ENCODE results near the gene C3orf52. TPM values are rescaled to one million over a fixed set of nuclear protein-coding genes. Genes with fewer than 3 reads are reported as not detected.
A peak's percentile ranks its signal among the peaks of the same experiment; 100 is the strongest.
"Not testable (repeated sequence)": the region's sequence is repeated elsewhere in the genome, so short reads cannot be mapped to it uniquely, and the experiment has no call there.

C3orf52 gene
- total RNA-seq, 1 experiment from 2014 or later, result 14.3 TPM

- TF ChIP-seq SMAD4 (CRISPR knock-in tag; IDR thresholded peaks at IDR 0.05), result no peak
- TF ChIP-seq ELF4 (CRISPR knock-in tag; IDR thresholded peaks at IDR 0.05; ENCODE audit: low read depth), result 0 out of 2 replicates have a peak, but pooled peaks have one; percentile 60
- no peak for TF ChIP-seq E2F4 (CRISPR knock-in tag; IDR thresholded peaks at IDR 0.05; ENCODE audit: borderline replicate concordance, low read depth)
- peak; percentile 84 for TF ChIP-seq ETV6 (CRISPR knock-in tag; IDR thresholded peaks at IDR 0.05)
- TF ChIP-seq E2F1 (CRISPR knock-in tag; IDR thresholded peaks at IDR 0.05), result no peak
- TF ChIP-seq ZNF423 (CRISPR knock-in tag; IDR thresholded peaks at IDR 0.05), result no peak
- TF ChIP-seq PREB (CRISPR knock-in tag; IDR thresholded peaks at IDR 0.05; ENCODE audit: borderline replicate concordance), result no peak
- TF ChIP-seq ESRRA (CRISPR knock-in tag; IDR thresholded peaks at IDR 0.05; ENCODE audit: borderline replicate concordance), result peak; percentile 78; the same call in 1 of the 2 replicates
- TF ChIP-seq ATF6 (CRISPR knock-in tag; IDR thresholded peaks at IDR 0.05), result peak; percentile 79; the same call in 1 of the 2 replicates
- TF ChIP-seq ZNF263 (CRISPR knock-in tag; IDR thresholded peaks at IDR 0.05; ENCODE audit: low read depth), result peak; percentile 47; the same call in 1 of the 2 replicates
- TF ChIP-seq ZMAT4 (CRISPR knock-in tag; IDR thresholded peaks at IDR 0.05), result no peak
- peak; percentile 40; the same call in 1 of the 2 replicates for TF ChIP-seq TEAD1 (CRISPR knock-in tag; IDR thresholded peaks at IDR 0.05)
Observed at GRCh38 chr3:112086076-112086854, at the start of gene C3orf52 (continued).

GRCh38 chr3:112037194-112037593, 49.0 kb upstream of the C3orf52 start:
- Mint-ChIP-seq H3K27ac (peak overlapping the region; percentile 5; the same call in 1 of the 2 replicates), H3K36me3 (peaks cover 41% of the 10 kb centered on the region), H3K4me1 (peaks cover 27% of the 10 kb centered on the region), H3K9me3 (peaks cover 49% of the 10 kb centered on the region)
- ATAC-seq; DNase-seq (ENCODE audit: low spot score); CTCF ChIA-PET; POLR2A ChIA-PET; H3K27me3 Mint-ChIP-seq (ENCODE audit: low read depth); H3K4me3 Mint-ChIP-seq: not testable (repeated sequence)
- TF ChIP-seq ESRRA (CRISPR knock-in tag; IDR thresholded peaks at IDR 0.05; ENCODE audit: borderline replicate concordance), result 0 out of 2 replicates have a peak, but pooled peaks have one; percentile 28

- TF ChIP-seq ZNF232 (CRISPR knock-in tag; IDR thresholded peaks at IDR 0.05), result no peak
- TF ChIP-seq ETV6 (CRISPR knock-in tag; IDR thresholded peaks at IDR 0.05), result no peak
- TF ChIP-seq E2F4 (CRISPR knock-in tag; IDR thresholded peaks at IDR 0.05; ENCODE audit: borderline replicate concordance, low read depth), result no peak
- TF ChIP-seq HMGXB4 (CRISPR knock-in tag; IDR thresholded peaks at IDR 0.05), result no peak
- peaks cover 36% of the 10 kb centered on the region for H3K9me3 Mint-ChIP-seq
- no peak for ATAC-seq
- no peak overlapping the region for H3K4me3 Mint-ChIP-seq
- peaks cover 27% of the 10 kb centered on the region for H3K4me1 Mint-ChIP-seq
- POLR2A ChIA-PET, result no interaction called here
- H3K27me3 Mint-ChIP-seq (ENCODE audit: low read depth), result no peaks in the 10 kb centered on the region
- DNase-seq (ENCODE audit: low spot score), result no peak
- CTCF ChIA-PET, result interaction anchor here (1.5 kb wide), 1 partner anchor 25 kb away, joined by 3 read pairs; no protein-coding TSS in a partner anchor
- no peak overlapping the region for H3K27ac Mint-ChIP-seq
- peaks cover 33% of the 10 kb centered on the region for H3K36me3 Mint-ChIP-seq
Observed at GRCh38 chr3:112038863-112039262, 47.3 kb upstream of the C3orf52 start.

All from WTC11 (cell line).